Measurements from ENCODE around the gene PLXNA1. TPM values are rescaled to one million over a fixed set of nuclear protein-coding genes. Genes with fewer than 3 reads are reported as not detected.

Gene PLXNA1
- total RNA-seq, 1 donor from 2014 or later = 98.2 TPM

DNA sequence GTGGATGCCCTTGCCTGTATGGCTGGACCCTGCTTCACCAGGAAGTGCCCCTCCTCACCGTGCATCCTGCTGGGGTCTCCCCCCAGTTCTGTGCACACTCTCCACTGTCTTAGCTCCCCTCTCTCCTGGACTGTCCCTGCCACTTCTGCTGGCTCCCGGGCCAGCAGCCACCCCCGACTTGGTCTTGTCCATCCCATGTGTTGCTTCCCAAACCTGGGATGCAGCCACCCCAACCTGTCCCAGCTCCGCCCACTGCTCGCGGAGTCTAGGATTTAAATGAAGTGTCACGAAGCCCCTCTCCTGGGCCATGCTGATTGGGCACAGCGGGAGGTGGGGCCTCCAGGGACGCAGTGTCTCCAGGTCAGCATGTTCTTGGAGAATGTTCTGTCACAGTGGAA is 48.5 kb downstream of the PLXNA1 start:
- H3K27ac Mint-ChIP-seq (ENCODE audit: unreplicated experiment) = no peak overlapping the region
- peaks cover 28% of the 10 kb centered on the region for H3K36me3 Mint-ChIP-seq (ENCODE audit: low read depth)
- TF ChIP-seq, protein P1, sequence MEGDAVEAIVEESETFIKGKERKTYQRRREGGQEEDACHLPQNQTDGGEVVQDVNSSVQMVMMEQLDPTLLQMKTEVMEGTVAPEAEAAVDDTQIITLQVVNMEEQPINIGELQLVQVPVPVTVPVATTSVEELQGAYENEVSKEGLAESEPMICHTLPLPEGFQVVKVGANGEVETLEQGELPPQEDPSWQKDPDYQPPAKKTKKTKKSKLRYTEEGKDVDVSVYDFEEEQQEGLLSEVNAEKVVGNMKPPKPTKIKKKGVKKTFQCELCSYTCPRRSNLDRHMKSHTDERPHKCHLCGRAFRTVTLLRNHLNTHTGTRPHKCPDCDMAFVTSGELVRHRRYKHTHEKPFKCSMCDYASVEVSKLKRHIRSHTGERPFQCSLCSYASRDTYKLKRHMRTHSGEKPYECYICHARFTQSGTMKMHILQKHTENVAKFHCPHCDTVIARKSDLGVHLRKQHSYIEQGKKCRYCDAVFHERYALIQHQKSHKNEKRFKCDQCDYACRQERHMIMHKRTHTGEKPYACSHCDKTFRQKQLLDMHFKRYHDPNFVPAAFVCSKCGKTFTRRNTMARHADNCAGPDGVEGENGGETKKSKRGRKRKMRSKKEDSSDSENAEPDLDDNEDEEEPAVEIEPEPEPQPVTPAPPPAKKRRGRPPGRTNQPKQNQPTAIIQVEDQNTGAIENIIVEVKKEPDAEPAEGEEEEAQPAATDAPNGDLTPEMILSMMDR (IDR thresholded peaks at IDR 0.05) = no peak
- H3K27me3 Mint-ChIP-seq (ENCODE audit: low read depth) = no peaks in the 10 kb centered on the region
- no peaks in the 10 kb centered on the region for H3K9me3 Mint-ChIP-seq (ENCODE audit: low read depth)
- no peak overlapping the region for H3K4me3 Mint-ChIP-seq (ENCODE audit: unreplicated experiment)
- peaks cover 14% of the 10 kb centered on the region for H3K4me1 Mint-ChIP-seq (ENCODE audit: low read depth)
- DNase-seq (ENCODE audit: low spot score) = peak; percentile 76

DNA sequence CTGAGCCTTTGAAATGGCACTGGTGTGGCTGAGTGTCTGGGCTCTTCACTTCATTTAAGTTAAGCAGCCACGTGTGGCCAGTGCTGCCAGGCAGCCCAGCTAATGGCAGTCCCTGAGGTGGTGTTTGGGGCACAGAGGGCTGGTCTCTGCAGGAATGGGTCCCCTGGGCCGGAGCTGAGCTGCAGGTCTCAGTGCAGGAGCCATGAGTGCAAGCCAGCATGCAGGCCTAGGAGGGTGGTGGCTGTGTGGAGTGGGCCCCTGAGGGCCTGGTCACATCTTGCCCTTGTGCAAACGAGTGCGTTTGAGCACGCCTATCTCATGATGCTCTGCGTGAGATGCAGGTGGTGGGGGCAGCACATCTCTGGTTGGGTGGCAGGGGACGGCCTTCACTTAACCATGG is 48.9 kb downstream of the PLXNA1 start:
- TF ChIP-seq, protein P1 (IDR thresholded peaks at IDR 0.05) = no peak
- Mint-ChIP-seq H3K27me3 (ENCODE audit: low read depth) (no peaks in the 10 kb centered on the region), H3K27ac (ENCODE audit: unreplicated experiment) (no peak overlapping the region), H3K4me3 (ENCODE audit: unreplicated experiment) (no peak overlapping the region), H3K9me3 (ENCODE audit: low read depth) (no peaks in the 10 kb centered on the region), H3K36me3 (ENCODE audit: low read depth) (peaks cover 27% of the 10 kb centered on the region), H3K4me1 (ENCODE audit: low read depth) (peaks cover 14% of the 10 kb centered on the region)
- peak; percentile 75 for DNase-seq (ENCODE audit: low spot score)

DNA sequence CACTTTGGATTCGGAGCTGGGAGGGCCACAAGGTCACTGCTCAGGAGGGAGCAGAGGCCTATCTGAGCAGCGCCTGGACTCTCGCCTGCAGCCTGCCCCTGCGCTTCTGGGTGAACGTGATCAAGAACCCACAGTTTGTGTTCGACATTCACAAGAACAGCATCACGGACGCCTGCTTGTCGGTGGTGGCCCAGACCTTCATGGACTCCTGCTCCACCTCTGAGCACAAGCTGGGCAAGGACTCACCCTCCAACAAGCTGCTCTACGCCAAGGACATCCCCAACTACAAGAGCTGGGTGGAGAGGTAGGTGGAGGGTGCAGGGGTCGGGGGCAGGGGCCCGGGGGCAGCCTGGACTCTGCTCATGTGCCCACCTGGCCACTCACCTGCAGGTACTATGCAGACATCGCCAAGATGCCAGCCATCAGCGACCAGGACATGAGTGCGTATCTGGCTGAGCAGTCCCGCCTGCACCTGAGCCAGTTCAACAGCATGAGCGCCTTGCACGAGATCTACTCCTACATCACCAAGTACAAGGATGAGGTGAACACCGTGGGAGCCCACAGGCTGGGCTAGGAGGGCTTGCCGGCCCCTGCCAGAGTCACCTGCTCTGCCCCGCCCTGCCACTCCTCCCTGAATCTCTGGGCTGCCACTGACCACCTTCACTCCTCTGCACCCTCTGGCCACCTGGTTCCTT is 49.5 kb downstream of the PLXNA1 start:
- peak; percentile 77 for DNase-seq (ENCODE audit: low spot score)
- no peaks in the 10 kb centered on the region for H3K27me3 Mint-ChIP-seq (ENCODE audit: low read depth)
- peaks cover 14% of the 10 kb centered on the region for H3K4me1 Mint-ChIP-seq (ENCODE audit: low read depth)
- no peak overlapping the region for H3K4me3 Mint-ChIP-seq (ENCODE audit: unreplicated experiment)
- TF ChIP-seq, protein P1 (IDR thresholded peaks at IDR 0.05) = no peak
- no peaks in the 10 kb centered on the region for H3K9me3 Mint-ChIP-seq (ENCODE audit: low read depth)
- H3K27ac Mint-ChIP-seq (ENCODE audit: unreplicated experiment) = no peak overlapping the region
- peaks cover 24% of the 10 kb centered on the region for H3K36me3 Mint-ChIP-seq (ENCODE audit: low read depth)

Other genes with a start within 250 kb of the PLXNA1 start
- not detected in 3 replicates for gene PRR23E, start 210.0 kb downstream of the PLXNA1 start, total RNA-seq